GM12878 (cell line): ENCODE results near the gene CHN1. TPM values are rescaled to one million over a fixed set of nuclear protein-coding genes. Genes with fewer than 3 reads are reported as not detected.

Source experiments
- ATAC-seq: fragments of 200-7000 bp; cut with Tn5 transposase; 3 replicates; pipeline ENCODE4 v1.9.1; 2020; ENCODE audit warnings: mild to moderate bottlenecking, moderate library complexity
- BruUV-seq: library from RNA; stranded (reverse); fragments of 400-500 nt; replicated peaks from 2 replicates; lab custom pipeline; 2021; lab: Mats Ljungman, UMichigan
- CTCF ChIA-PET: fragments of 300-600 bp; sonication (Branson Sonifier 250); formaldehyde crosslinking; extraction: SDS; loops from one replicate; lab custom pipeline; 2021; ENCODE audit warnings: inconsistent platforms; lab: Yijun Ruan, JAX
- POLR2A ChIA-PET: fragments of 350-600 bp; formaldehyde crosslinking; extraction: SDS; loops from one replicate; lab custom pipeline; 2021; ENCODE audit warnings: inconsistent platforms; lab: Charles Lee
- RAD21 ChIA-PET: fragments of 300-600 bp; sonication (Branson Sonifier 250); formaldehyde crosslinking; loops from one replicate; lab custom pipeline; 2023; ENCODE audit warnings: antibody characterized with exemption; ENCODE audit not compliant: unreplicated experiment; lab: Charles Lee
- SMC1A ChIA-PET: fragments of 300-600 bp; sonication (Branson Sonifier 250); formaldehyde crosslinking; loops from one replicate; lab custom pipeline; 2023; ENCODE audit not compliant: unreplicated experiment, uncharacterized antibody; lab: Charles Lee
- DNase-seq: peaks from one replicate; pipeline ENCODE4 v3.0.0-alpha.2; 2011; ENCODE audit warnings: low read depth, low spot score
- FAIRE-seq: peaks from 3 replicates; lab custom pipeline; 2011; peaks lifted over from hg19 to GRCh38; lab: Jason Lieb, UNC
- H2AFZ ChIP-seq: 2 replicates; pipeline ENCODE4 v1.6.0; 2011; ENCODE audit warnings: low read depth, low read length, control low read depth; ENCODE audit not compliant: control insufficient read depth
- H3K27ac ChIP-seq: 2 replicates; pipeline ENCODE4 v1.5.1; 2011; ENCODE audit warnings: control low read depth; ENCODE audit not compliant: control insufficient read depth, insufficient read depth
- H3K27me3 ChIP-seq, 2 experiments: replicated peaks in 1 of 2; 2 replicates each; pipeline versions ENCODE4 v1.6.0 to v1.6.1; 2011; ENCODE audit warnings: low read length in 1 of 2; ENCODE audit not compliant: control insufficient read depth in 2 of 2, insufficient read depth in 2 of 2
- H3K36me3 ChIP-seq, 2 experiments: 2 replicates each; pipeline ENCODE4 v1.5.1; 2011; ENCODE audit warnings: low read length in 1 of 2; ENCODE audit not compliant: control insufficient read depth in 2 of 2, insufficient read depth in 2 of 2
- H3K4me1 ChIP-seq: 2 replicates; pipeline ENCODE4 v1.6.1; 2011; ENCODE audit warnings: mild to moderate bottlenecking, low read length, moderate library complexity, mixed read lengths; ENCODE audit not compliant: control insufficient read depth, insufficient read depth
- H3K4me2 ChIP-seq: 2 replicates; pipeline ENCODE4 v1.6.0; 2011; ENCODE audit warnings: control low read depth; ENCODE audit not compliant: control insufficient read depth, insufficient read depth
- H3K4me3 ChIP-seq: fragments of 200-600 bp; sonication (generic); 2 replicates; pipeline ENCODE4 v1.5.1; 2016
- H3K79me2 ChIP-seq: 2 replicates; pipeline ENCODE4 v1.6.0; 2011; ENCODE audit warnings: low read length; ENCODE audit not compliant: control insufficient read depth, insufficient read depth
- H3K9ac ChIP-seq: 2 replicates; pipeline ENCODE4 v1.8.0; 2011; ENCODE audit warnings: low read length, control low read depth, mixed read lengths; ENCODE audit not compliant: control insufficient read depth, insufficient read depth
- H3K9me3 ChIP-seq: replicated peaks from 3 replicates; pipeline ENCODE4 v1.5.1; 2011; ENCODE audit warnings: mild to moderate bottlenecking, low read length; ENCODE audit not compliant: control insufficient read depth, insufficient read depth
- H4K20me1 ChIP-seq: 2 replicates; pipeline ENCODE4 v1.6.0; 2011; ENCODE audit not compliant: control insufficient read depth, insufficient read depth
- CREM ChIP-seq: IDR thresholded peaks from 2 replicates; pipeline ENCODE4 v1.6.1; 2014; ENCODE audit warnings: antibody characterized with exemption, low read depth
- MEF2A ChIP-seq: IDR thresholded peaks from 2 replicates; pipeline ENCODE4 v1.6.1; 2011; ENCODE audit warnings: low read depth, mild to moderate bottlenecking, low read length, moderate library complexity; ENCODE audit not compliant: insufficient read depth
- MTA2 ChIP-seq: fragments of 450-650 bp; IDR thresholded peaks from 2 replicates; pipeline ENCODE4 v1.6.1; 2016; ENCODE audit warnings: low read depth, mild to moderate bottlenecking, moderate library complexity
- MYB ChIP-seq: fragments of 150-350 bp; IDR thresholded peaks from 2 replicates; pipeline ENCODE4 v1.6.1; 2014; ENCODE audit warnings: mild to moderate bottlenecking, low read depth, low read length, borderline replicate concordance
- NBN ChIP-seq: fragments of 450-650 bp; IDR thresholded peaks from 2 replicates; pipeline ENCODE4 v1.6.1; 2016
- NRF1 ChIP-seq: conservative IDR thresholded peaks from 2 replicates; pipeline ENCODE4 v1.6.1; 2011; ENCODE audit warnings: mild to moderate bottlenecking, low read depth, low read length, improper control_type of control experiment
- PKNOX1 ChIP-seq: fragments of 450-650 bp; IDR thresholded peaks from 2 replicates; pipeline ENCODE4 v1.6.1; 2016; ENCODE audit warnings: mild to moderate bottlenecking
- RELA ChIP-seq: fragments of 450-650 bp; IDR thresholded peaks from 2 replicates; pipeline ENCODE4 v1.8.0; 2014; ENCODE audit warnings: borderline replicate concordance; ENCODE audit not compliant: partially characterized antibody
- REST ChIP-seq: IDR thresholded peaks from 2 replicates; pipeline ENCODE4 v1.6.1; 2012; ENCODE audit warnings: mild to moderate bottlenecking, low read depth, low read length
- STAT3 ChIP-seq: IDR thresholded peaks from 2 replicates; pipeline ENCODE4 v1.6.1; 2011; ENCODE audit warnings: low read depth, low read length, improper control_type of control experiment
- TCF3 ChIP-seq: IDR thresholded peaks from 2 replicates; pipeline ENCODE4 v1.6.1; 2012; ENCODE audit warnings: low read depth, mild to moderate bottlenecking, low read length, borderline replicate concordance; ENCODE audit not compliant: insufficient read depth
- ZNF687 ChIP-seq: fragments of 450-650 bp; IDR thresholded peaks from 2 replicates; pipeline ENCODE4 v1.6.1; 2017; ENCODE audit warnings: mild to moderate bottlenecking, moderate library complexity
- ZZZ3 ChIP-seq: IDR thresholded peaks from 2 replicates; pipeline ENCODE4 v1.6.1; 2011; ENCODE audit warnings: low read depth; ENCODE audit not compliant: control insufficient read depth, insufficient read length
- WGBS: methylation state at CpG from one replicate; pipeline ENCODE4 v1.1.6; 2016; ENCODE audit warnings: low lambda C conversion rate; ENCODE audit not compliant: insufficient replicate concordance, insufficient coverage; ENCODE audit errors: missing lambda C conversion rate; 5-methylcytosine and 5-hydroxymethylcytosine counted together
- in situ Hi-C: fragments of 300-500 bp; cut with MboI; formaldehyde crosslinking; loops from 9 replicates; pipeline ENCODE4 v1.14.3; 2018; ENCODE audit warnings: mixed read lengths
- intact Hi-C: fragments of 100-400 bp; cut with micrococcal nuclease; formaldehyde crosslinking; loops from one replicate; pipeline ENCODE4 v1.14.2; 2022; ENCODE audit not compliant: unreplicated experiment
- polyA plus RNA-seq, 11 experiments: library from polyadenylated mRNA; depleted of rRNA in 4 of 11; unstranded in 6 of 11; stranded (reverse) in 5 of 11; fragments of >200 nt; fragmentation: Nextera tagmentation in 4 of 11; fragmentation: Illumina TruSeq in 1 of 11; extraction: Ambion mirVana in 4 of 11; extraction: Trizol in 1 of 11; gene quantifications; 1 replicate in 1 of 11; 2 replicates in 10 of 11; pipeline versions ENCODE4 v1.2.1 to v1.2.3, GENCODE V29; 2011 to 2016; ENCODE audit warnings: inconsistent platforms in 2 of 11, missing spikeins in 2 of 11, low read depth in 1 of 11
- total RNA-seq, 4 experiments: library from RNA; depleted of rRNA in 3 of 4; stranded (reverse); fragments of >200 nt in 3 of 4; fragmentation: Illumina TruSeq in 1 of 4; extraction: Trizol in 1 of 4; gene quantifications; 2 replicates each; pipeline versions ENCODE4 v1.2.1 to v1.2.3, GENCODE V29; 2013 to 2021
- TF ChIP-seq, protein P1 (sequence below): IDR thresholded peaks from 2 replicates; pipeline ENCODE4 v1.6.1; 2011; ENCODE audit warnings: low read depth, low read length, improper control_type of control experiment, borderline replicate concordance

The CHN1 gene
- total and polyA plus RNA-seq, 10 of the 15 experiments (the other 5 are each of a cell fraction or from before 2014, with no cell fraction given) = 0.18 to 0.92 (median 0.53) TPM; not detected in 1

GRCh38 chr2:174897286-174897685 is 107.9 kb downstream of the CHN1 start (continued):
- no peak for TF ChIP-seq PKNOX1
- TF ChIP-seq MTA2 = no peak
- TF ChIP-seq, all 136 proteins: peak for 0

DNA sequence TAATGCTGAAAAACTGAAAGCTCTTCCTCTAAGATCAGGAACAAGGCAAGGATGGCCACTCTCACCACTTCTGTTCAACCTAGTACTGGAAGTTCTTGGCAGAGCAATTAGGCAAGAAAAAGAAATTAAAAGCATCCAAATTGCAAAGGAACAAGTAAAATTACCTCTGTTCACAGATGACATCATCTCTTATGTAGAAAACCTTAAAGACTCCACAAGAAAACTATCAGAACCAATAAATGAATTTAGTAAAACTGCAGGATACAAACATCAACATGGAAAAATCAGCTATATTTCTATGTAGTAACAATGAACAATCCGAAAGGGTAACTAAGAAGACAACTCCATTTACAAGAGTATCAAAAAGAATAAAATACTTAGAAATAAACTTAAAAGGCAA is 112.2 kb downstream of the CHN1 start:
- FAIRE-seq (no peak), ATAC-seq (no peak), DNase-seq (no peak)
- Histone ChIP-seq H2AFZ (no peak overlapping the region), H3K27me3 (no peaks in the 10 kb centered on the region; a peak in 1 of 4 replicates), H3K79me2 (no peaks in the 10 kb centered on the region), H3K9me3 (no peaks in the 10 kb centered on the region), H3K4me1 (no peaks in the 10 kb centered on the region), H3K9ac (no peak overlapping the region), H3K27ac (no peak overlapping the region), H3K4me3 (no peak overlapping the region), H3K36me3 (no peaks in the 10 kb centered on the region), H4K20me1 (no peaks in the 10 kb centered on the region), H3K4me2 (no peak overlapping the region)
- RAD21 ChIA-PET = no interaction called here
- intact Hi-C loops (no loop called here), in situ Hi-C loops (no loop called here)
- BruUV-seq = no TSS peak
- CTCF ChIA-PET = no interaction called here
- SMC1A ChIA-PET = no interaction called here
- POLR2A ChIA-PET = no interaction called here
- 0% methylated on average over 1 of the region's 1 CpG for WGBS
- TF ChIP-seq NRF1 (no peak), MEF2A (no peak), TCF3 (no peak), REST (no peak), ZNF687 (no peak), STAT3 (no peak), CREM (no peak), MYB (no peak), NBN (no peak), ZZZ3 (no peak), RELA (no peak)
- TF ChIP-seq, protein P1, sequence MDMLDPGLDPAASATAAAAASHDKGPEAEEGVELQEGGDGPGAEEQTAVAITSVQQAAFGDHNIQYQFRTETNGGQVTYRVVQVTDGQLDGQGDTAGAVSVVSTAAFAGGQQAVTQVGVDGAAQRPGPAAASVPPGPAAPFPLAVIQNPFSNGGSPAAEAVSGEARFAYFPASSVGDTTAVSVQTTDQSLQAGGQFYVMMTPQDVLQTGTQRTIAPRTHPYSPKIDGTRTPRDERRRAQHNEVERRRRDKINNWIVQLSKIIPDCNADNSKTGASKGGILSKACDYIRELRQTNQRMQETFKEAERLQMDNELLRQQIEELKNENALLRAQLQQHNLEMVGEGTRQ = no peak
